ENCODE results near the gene CERKL.
A peak's percentile ranks its signal among the peaks of the same experiment; 100 is the strongest.

Gene CERKL

GRCh38 chr2:181523756-181524155 is 133.1 kb downstream of the CERKL start:
- no peak for TF ChIP-seq PATZ1 (CRISPR knock-in tag; IDR thresholded peaks at IDR 0.05; ENCODE audit: borderline replicate concordance)
- ATAC-seq, result no peak

- TF ChIP-seq CSDC2 (CRISPR knock-in tag; IDR thresholded peaks at IDR 0.05), result no peak
- TF ChIP-seq ZFP3 (CRISPR knock-in tag; IDR thresholded peaks at IDR 0.05), result no peak
- no peak for TF ChIP-seq ARNTL (CRISPR knock-in tag; IDR thresholded peaks at IDR 0.05; ENCODE audit: borderline replicate concordance, low read depth)
- TF ChIP-seq RARB (CRISPR knock-in tag; IDR thresholded peaks at IDR 0.05), result no peak
- no peak for TF ChIP-seq OSR1 (CRISPR knock-in tag; IDR thresholded peaks at IDR 0.05)
- ATAC-seq, result no peak
These were observed 136.7 kb downstream of the CERKL start for GRCh38 chr2:181520253-181520652.

GRCh38 chr2:181517685-181518301 is 139.1 kb downstream of the CERKL start:
- ATAC-seq, result no peak
- TF ChIP-seq PPARA (CRISPR knock-in tag; IDR thresholded peaks at IDR 0.05; ENCODE audit: borderline replicate concordance) (no peak), GLIS3 (CRISPR knock-in tag; IDR thresholded peaks at IDR 0.05) (no peak)

GRCh38 chr2:181516992-181517391 is 139.9 kb downstream of the CERKL start:
- TF ChIP-seq ZFP30 (CRISPR knock-in tag; IDR thresholded peaks at IDR 0.05) (no peak), SNAI2 (CRISPR knock-in tag; IDR thresholded peaks at IDR 0.05) (no peak), ISL1 (CRISPR knock-in tag; IDR thresholded peaks at IDR 0.05) (no peak), PPARA (CRISPR knock-in tag; IDR thresholded peaks at IDR 0.05; ENCODE audit: borderline replicate concordance) (no peak), CSRNP3 (CRISPR knock-in tag; IDR thresholded peaks at IDR 0.05) (no peak), GLIS3 (CRISPR knock-in tag; IDR thresholded peaks at IDR 0.05) (no peak), TCF4 (CRISPR knock-in tag; IDR thresholded peaks at IDR 0.05; ENCODE audit: borderline replicate concordance) (no peak), CREB5 (CRISPR knock-in tag; IDR thresholded peaks at IDR 0.05; ENCODE audit: low read depth) (no peak), TOX (CRISPR knock-in tag; IDR thresholded peaks at IDR 0.05; ENCODE audit: borderline replicate concordance) (no peak), ZFP3 (CRISPR knock-in tag; IDR thresholded peaks at IDR 0.05) (no peak), ZNF565 (CRISPR knock-in tag; conservative IDR thresholded peaks at IDR 0.05; ENCODE audit: low read depth) (no peak), BACH2 (CRISPR knock-in tag; IDR thresholded peaks at IDR 0.05; ENCODE audit: borderline replicate concordance) (no peak), RARB (CRISPR knock-in tag; IDR thresholded peaks at IDR 0.05) (no peak), OSR1 (CRISPR knock-in tag; IDR thresholded peaks at IDR 0.05) (no peak)
- ATAC-seq, result no peak

GRCh38 chr2:181515719-181516118 is 141.2 kb downstream of the CERKL start:
- no peak for ATAC-seq
- TF ChIP-seq TCF4 (CRISPR knock-in tag; IDR thresholded peaks at IDR 0.05; ENCODE audit: borderline replicate concordance) (peak; percentile 16; the same call in 1 of the 2 replicates), ZNF70 (CRISPR knock-in tag; IDR thresholded peaks at IDR 0.05) (no peak)

- ATAC-seq, result no peak
- TF ChIP-seq TCF4 (CRISPR knock-in tag; IDR thresholded peaks at IDR 0.05; ENCODE audit: borderline replicate concordance) (no peak), ZNF8 (CRISPR knock-in tag; IDR thresholded peaks at IDR 0.05) (no peak), POU6F1 (CRISPR knock-in tag; IDR thresholded peaks at IDR 0.05; ENCODE audit: borderline replicate concordance, low read depth) (no peak), BACH2 (CRISPR knock-in tag; IDR thresholded peaks at IDR 0.05; ENCODE audit: borderline replicate concordance) (no peak), TSHZ2 (CRISPR knock-in tag; IDR thresholded peaks at IDR 0.05) (no peak), CSDC2 (CRISPR knock-in tag; IDR thresholded peaks at IDR 0.05) (no peak), RARB (CRISPR knock-in tag; IDR thresholded peaks at IDR 0.05) (no peak), ZFP3 (CRISPR knock-in tag; IDR thresholded peaks at IDR 0.05) (no peak), ZC3H10 (CRISPR knock-in tag; IDR thresholded peaks at IDR 0.05) (no peak), ZNF70 (CRISPR knock-in tag; IDR thresholded peaks at IDR 0.05) (no peak), SNAI2 (CRISPR knock-in tag; IDR thresholded peaks at IDR 0.05) (no peak), OSR1 (CRISPR knock-in tag; IDR thresholded peaks at IDR 0.05) (no peak), ESRRG (CRISPR knock-in tag; IDR thresholded peaks at IDR 0.05) (no peak)
These were observed 156.7 kb downstream of the CERKL start for GRCh38 chr2:181500201-181500600.

All from SK-N-SH treated with all-trans-retinoic acid at 6 μM for 48 hours (cell line).